GM19455 (cell line): ENCODE measurements around the gene TBCA.
A peak's percentile ranks its signal among the peaks of the same experiment; 100 is the strongest.

ENCODE experiments used
- ATAC-seq: cut with Tn5 transposase; IDR thresholded peaks from one replicate; pipeline ENCODE4 v1.9.1; 2021; ENCODE audit not compliant: unreplicated experiment

Gene TBCA

GRCh38 chr5:77775790-77776553 lies at the start of gene TBCA:
TSS of gene TBCA (minus strand) at chr5:77776339. CDS start at chr5:77776257, 82 bp downstream.
- ATAC-seq, result peak; percentile 89

- no peak for ATAC-seq
Measured at GRCh38 chr5:77824981-77825380, 48.8 kb upstream of the TBCA start.

GRCh38 chr5:77816686-77817085 lies 40.5 kb upstream of the TBCA start:
- no peak for ATAC-seq

GRCh38 chr5:77812926-77813589 lies 36.9 kb upstream of the TBCA start:
- no peak for ATAC-seq

- no peak for ATAC-seq
Measured at GRCh38 chr5:77806213-77806843, 30.2 kb upstream of the TBCA start.

- no peak for ATAC-seq
Measured at GRCh38 chr5:77798456-77798855, 22.3 kb upstream of the TBCA start.

- no peak for ATAC-seq
Measured at GRCh38 chr5:77797136-77797535, 21.0 kb upstream of the TBCA start.

GRCh38 chr5:77795846-77796245 lies 19.7 kb upstream of the TBCA start:
- no peak for ATAC-seq

GRCh38 chr5:77795268-77795667 lies 19.1 kb upstream of the TBCA start:
- no peak for ATAC-seq

- no peak for ATAC-seq
Measured at GRCh38 chr5:77791926-77792325, 15.8 kb upstream of the TBCA start.

- ATAC-seq, result no peak
Measured at GRCh38 chr5:77791356-77791755, 15.2 kb upstream of the TBCA start.

GRCh38 chr5:77785229-77785628 lies 9.1 kb upstream of the TBCA start:
- ATAC-seq, result no peak

- no peak for ATAC-seq
Measured at GRCh38 chr5:77784735-77785134, 8.6 kb upstream of the TBCA start.

GRCh38 chr5:77781076-77781475 lies 4.9 kb upstream of the TBCA start:
- no peak for ATAC-seq

GRCh38 chr5:77778881-77779438 lies 2.8 kb upstream of the TBCA start:
- ATAC-seq, result no peak

- ATAC-seq, result no peak
Measured at GRCh38 chr5:77778398-77778797, 2.3 kb upstream of the TBCA start.

- ATAC-seq, result no peak
Measured at GRCh38 chr5:77777911-77778310, 1.8 kb upstream of the TBCA start.

GRCh38 chr5:77777281-77777892 lies 1.2 kb upstream of the TBCA start:
- no peak for ATAC-seq

- no peak for ATAC-seq
Measured at GRCh38 chr5:77776554-77777206, 541 bp upstream of the TBCA start.

- peak; percentile 23 for ATAC-seq
Measured at GRCh38 chr5:77774981-77775789, 954 bp downstream of the TBCA start.
